ENCODE data around the gene PADI1.
A peak's percentile ranks its signal among the peaks of the same experiment; 100 is the strongest.

The PADI1 gene

DNA sequence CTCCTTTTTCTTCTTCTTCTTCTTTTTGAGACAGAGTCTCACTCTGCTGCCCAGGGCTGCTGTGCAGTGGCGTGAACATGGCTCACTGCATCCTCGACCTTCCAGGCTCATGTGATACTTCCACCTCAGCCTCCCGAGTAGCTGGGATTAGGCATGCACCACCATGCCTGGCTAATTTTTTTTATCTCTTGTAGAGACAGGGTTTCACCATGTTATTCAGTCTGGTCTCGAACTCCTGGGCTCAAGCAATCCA, 13.0 kb upstream of the PADI1 start:
- peak overlapping the region; percentile 97 for H3K27ac ChIP-seq
- ChIA-PET POLR2A (ENCODE audit: low non-redundant PET) (no interaction called here), CTCF (interaction anchor here (0.6 kb wide), 1 partner anchor 66 kb away, joined by 3 read pairs; no protein-coding TSS in a partner anchor)
- TF ChIP-seq, protein P1, sequence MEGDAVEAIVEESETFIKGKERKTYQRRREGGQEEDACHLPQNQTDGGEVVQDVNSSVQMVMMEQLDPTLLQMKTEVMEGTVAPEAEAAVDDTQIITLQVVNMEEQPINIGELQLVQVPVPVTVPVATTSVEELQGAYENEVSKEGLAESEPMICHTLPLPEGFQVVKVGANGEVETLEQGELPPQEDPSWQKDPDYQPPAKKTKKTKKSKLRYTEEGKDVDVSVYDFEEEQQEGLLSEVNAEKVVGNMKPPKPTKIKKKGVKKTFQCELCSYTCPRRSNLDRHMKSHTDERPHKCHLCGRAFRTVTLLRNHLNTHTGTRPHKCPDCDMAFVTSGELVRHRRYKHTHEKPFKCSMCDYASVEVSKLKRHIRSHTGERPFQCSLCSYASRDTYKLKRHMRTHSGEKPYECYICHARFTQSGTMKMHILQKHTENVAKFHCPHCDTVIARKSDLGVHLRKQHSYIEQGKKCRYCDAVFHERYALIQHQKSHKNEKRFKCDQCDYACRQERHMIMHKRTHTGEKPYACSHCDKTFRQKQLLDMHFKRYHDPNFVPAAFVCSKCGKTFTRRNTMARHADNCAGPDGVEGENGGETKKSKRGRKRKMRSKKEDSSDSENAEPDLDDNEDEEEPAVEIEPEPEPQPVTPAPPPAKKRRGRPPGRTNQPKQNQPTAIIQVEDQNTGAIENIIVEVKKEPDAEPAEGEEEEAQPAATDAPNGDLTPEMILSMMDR (conservative IDR thresholded peaks at IDR 0.05; ENCODE audit: low read depth): no peak
- DNase-seq (ENCODE audit: low spot score): no peak

DNA sequence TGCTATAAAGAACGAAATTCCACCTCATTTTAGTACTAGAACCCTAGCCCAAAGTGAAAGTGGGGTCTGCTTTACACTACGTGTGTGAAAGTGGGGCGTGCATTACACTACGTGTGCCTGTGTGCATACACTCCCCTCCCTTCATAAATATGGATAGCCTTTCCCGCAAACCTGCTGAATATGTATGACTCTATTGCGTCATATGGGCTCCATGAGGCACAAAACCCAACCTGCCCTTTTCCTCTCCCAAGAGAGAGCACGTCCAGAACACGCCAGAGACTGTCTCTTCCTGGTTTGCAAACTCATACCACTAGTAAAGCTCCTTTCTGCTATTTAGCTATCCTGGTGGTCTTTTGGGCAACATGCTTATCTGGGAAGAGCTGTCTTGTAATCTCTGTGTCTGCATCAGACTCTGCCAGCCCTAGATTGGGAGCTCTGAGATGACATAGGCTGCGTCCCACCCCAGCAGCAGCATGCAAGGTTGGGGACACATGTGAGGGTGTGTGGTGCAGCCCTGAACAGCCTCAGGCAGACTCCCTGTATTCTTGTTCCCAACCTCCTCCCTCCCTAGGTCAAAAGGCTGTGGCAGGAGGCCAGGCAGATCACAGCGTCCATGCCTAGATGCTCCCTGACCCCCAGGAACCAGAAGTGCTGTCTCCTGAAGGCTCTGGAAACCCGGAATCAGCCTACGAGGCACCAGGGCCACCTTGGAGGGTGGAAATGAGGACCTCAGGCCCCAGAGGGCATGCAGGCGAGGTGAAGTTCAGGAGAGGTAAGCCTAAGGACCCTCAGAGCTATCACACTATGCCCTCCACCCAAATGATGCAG, 12.3 kb upstream of the PADI1 start:
- TF ChIP-seq, protein P1 (conservative IDR thresholded peaks at IDR 0.05; ENCODE audit: low read depth): no peak
- H3K27ac ChIP-seq: peak overlapping the region; percentile 97
- CTCF ChIA-PET: interaction anchor here (0.6 kb wide), 1 partner anchor 26 kb away, joined by 4 read pairs; no protein-coding TSS in a partner anchor
- POLR2A ChIA-PET (ENCODE audit: low non-redundant PET): no interaction called here
- no peak for DNase-seq (ENCODE audit: low spot score)

DNA sequence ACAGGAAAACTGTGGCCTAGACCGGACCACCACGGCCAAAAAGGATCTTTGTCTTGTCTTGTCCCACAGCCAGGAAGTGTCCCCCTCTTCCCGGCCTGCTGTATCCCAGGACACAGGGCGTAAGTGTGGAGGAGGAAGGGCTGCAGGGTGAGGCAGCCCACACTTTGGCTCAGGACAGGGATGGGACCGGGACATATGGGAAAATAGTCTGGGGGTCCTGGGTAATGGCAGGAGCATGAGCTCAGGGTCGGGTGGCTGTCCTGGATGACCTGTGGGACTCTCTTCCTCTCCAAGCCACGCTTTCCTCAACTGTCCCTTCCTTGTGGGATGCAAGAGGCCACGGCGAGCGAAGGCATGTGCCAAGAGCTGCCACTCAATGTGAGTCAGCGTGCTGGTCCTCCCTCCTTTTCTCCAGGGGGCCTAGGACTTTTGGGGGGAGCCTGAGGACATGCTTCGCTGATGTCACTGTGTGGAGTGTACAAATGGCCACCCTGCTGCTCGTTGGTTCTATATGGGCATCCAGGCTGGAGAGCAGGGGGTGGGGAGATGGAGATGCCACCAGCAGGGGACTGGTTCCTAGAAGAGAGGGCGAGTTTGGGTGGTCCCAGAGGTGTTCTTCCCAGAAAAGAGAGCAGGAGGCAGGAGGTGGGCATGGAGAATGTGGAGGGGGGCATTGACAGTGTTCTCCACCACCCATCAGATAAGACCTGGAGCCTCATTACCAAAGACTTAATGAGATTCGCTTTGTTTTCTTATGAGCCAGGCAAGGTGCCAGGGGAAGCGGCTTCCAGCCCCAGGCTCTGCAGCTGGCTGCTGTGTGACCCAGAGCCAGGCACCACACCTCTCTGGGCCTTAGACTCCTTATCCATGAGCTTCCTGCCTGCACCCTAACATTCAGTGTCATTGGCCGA, 11.5 kb upstream of the PADI1 start:
- peak overlapping the region; percentile 97 for H3K27ac ChIP-seq
- CTCF ChIA-PET: interaction anchor here (0.6 kb wide), 1 partner anchor 66 kb away, joined by 3 read pairs; no protein-coding TSS in a partner anchor
- DNase-seq (ENCODE audit: low spot score): no peak
- TF ChIP-seq, protein P1 (conservative IDR thresholded peaks at IDR 0.05; ENCODE audit: low read depth): no peak
- POLR2A ChIA-PET (ENCODE audit: low non-redundant PET): no interaction called here

DNA sequence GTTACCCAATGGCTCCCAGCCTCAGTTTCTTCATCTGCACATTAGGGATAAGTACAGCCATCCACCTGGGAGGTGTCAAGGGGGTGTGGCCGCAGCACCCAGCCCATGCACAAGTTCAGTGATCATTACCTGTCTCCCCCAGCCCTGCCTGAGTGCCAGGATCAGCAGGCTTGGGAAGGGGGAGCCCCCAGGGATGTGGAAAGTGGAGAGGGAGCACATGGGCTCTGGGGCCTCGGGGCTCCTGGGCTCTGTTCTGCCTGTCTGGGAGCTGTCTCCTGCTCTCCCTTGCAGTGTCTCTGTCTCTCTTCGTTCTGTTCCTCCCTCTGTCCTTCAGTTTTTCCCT, 10.8 kb upstream of the PADI1 start:
- DNase-seq (ENCODE audit: low spot score): no peak
- TF ChIP-seq, protein P1 (conservative IDR thresholded peaks at IDR 0.05; ENCODE audit: low read depth): no peak
- CTCF ChIA-PET: interaction anchor here (0.6 kb wide), 1 partner anchor 67 kb away, joined by 3 read pairs; no protein-coding TSS in a partner anchor
- POLR2A ChIA-PET (ENCODE audit: low non-redundant PET): no interaction called here
- peak overlapping the region; percentile 97 for H3K27ac ChIP-seq

DNA sequence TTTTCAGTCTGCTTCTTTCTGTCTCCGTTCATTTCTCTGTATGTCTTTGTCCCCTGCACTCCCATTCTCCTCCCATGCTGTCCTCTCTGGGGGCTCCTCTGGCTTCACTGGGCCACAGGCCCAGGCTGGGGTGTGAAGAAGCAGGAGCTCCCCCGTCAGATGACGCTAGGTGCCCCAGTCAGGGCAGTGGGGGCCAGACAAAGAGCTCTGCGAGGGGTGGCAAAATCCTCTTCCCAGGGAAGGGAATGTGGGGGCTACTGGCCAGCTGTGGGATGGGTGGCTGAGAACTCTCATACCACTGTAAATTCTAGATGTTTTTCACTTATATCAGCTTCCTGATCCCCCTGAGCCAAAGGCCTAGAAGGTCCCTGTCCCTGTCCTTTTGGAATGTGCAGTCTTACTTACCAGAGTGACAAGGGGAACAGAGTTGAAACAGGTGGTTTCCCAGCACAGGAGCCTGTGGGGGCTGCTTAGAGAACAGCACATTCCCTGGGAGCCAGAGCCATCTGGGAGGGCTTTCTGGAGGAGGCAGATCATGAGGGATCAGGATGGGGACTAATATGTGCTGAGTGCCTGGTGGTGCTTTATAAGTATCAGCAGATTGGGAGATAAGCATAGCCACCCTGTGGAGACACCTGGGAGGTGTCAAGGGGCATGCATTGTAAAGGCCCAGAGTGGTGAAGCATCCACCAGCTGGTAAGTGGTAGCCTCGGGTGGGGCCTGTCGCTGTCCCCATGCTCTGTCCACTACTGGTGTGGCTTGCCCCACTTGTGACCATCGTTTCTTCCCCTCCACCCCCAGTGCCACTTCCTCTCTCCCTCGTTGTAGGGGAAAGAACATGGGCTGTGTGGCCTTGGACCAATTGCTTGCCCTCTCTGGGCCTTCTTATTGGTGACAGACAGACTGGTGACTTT, 10.1 kb upstream of the PADI1 start:
- DNase-seq (ENCODE audit: low spot score): no peak
- POLR2A ChIA-PET (ENCODE audit: low non-redundant PET): no interaction called here
- CTCF ChIA-PET: no interaction called here
- peak overlapping the region; percentile 97 for H3K27ac ChIP-seq
- TF ChIP-seq, protein P1 (conservative IDR thresholded peaks at IDR 0.05; ENCODE audit: low read depth): no peak

DNA sequence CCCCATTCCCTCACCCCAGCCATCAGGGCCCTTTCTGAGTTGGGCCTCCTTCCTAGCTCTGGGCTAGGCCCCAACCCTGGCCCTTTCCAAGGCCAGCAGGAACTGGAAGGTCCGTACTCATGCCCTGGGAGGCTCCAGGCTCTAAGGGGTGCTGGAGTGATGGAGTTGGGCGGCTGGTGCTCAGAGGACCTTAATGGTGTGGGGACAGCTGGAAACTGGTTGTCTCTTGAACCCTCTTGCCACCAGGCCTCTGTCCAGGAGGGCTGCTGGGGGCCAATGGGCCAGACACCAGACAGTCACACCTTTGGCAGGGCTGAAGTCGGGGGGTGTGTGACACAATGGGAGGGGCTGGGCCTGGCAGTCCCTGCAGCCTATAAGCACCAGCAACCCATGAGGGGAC, 9.2 kb upstream of the PADI1 start:
- TF ChIP-seq, protein P1 (conservative IDR thresholded peaks at IDR 0.05; ENCODE audit: low read depth): no peak
- ChIA-PET POLR2A (ENCODE audit: low non-redundant PET) (no interaction called here), CTCF (no interaction called here)
- no peak for DNase-seq (ENCODE audit: low spot score)
- H3K27ac ChIP-seq: peak overlapping the region; percentile 97

All from RWPE1 (cell line).